Measurements from ENCODE around the gene C9orf50. TPM values are rescaled to one million over a fixed set of nuclear protein-coding genes. Genes with fewer than 3 reads are reported as not detected.

The C9orf50 gene
- total and polyA plus RNA-seq, 5 donors from 2014 or later = not detected

DNA sequence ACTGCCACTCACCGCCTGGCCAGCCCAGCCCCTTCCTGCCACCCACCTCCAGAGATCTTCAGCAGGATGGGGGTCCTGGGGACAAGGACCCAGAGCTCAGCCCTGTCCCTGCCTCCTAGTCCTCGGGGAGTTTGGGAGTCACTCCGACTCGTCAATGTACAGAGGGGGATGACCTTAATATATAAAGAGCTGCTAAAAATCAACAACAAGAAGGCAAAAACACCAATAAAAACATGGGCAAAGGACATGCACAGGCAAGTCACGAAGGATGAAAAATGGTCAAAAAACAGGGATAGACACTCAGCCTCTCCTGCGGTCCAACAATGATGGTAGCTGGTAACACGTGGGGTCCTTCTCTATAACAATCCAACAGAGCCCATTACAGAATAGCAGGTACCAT, 25.8 kb upstream of the C9orf50 start:
- H3K4me1 Mint-ChIP-seq = peaks cover 0 to 6% (median 3%) of the 10 kb centered on the region in 4 donors
- H3K4me3 Mint-ChIP-seq = no peak overlapping the region
- H3K27me3 Mint-ChIP-seq = peaks cover 9% of the 10 kb centered on the region
- Histone ChIP-seq H3K4me1 (ENCODE audit: control insufficient read depth, insufficient read depth, low read length, poor library complexity, severe bottlenecking) (peaks cover 4% of the 10 kb centered on the region), H3K9me3 (ENCODE audit: control insufficient read depth in 2 of 2, low read length in 2 of 2) (no peaks in the 10 kb centered on the region), H3K36me3 (ENCODE audit: control insufficient read depth, insufficient read depth, low read length) (no peaks in the 10 kb centered on the region), H3K27ac (ENCODE audit: insufficient read depth, low read length, poor library complexity, severe bottlenecking) (no peak overlapping the region), H3K4me3 (ENCODE audit: low read depth, low read length) (no peak overlapping the region), H3K27me3 (ENCODE audit: control insufficient read depth, insufficient read depth, low read length) (no peaks in the 10 kb centered on the region)
- no peaks in the 10 kb centered on the region for H3K36me3 Mint-ChIP-seq
- ATAC-seq (ENCODE audit: low read depth in 2 of 2) (no peak), DNase-seq (no peak)
- peak overlapping the region in 1 of 3 donors; percentile 28 for H3K27ac Mint-ChIP-seq
- H3K9me3 Mint-ChIP-seq = no peaks in the 10 kb centered on the region

DNA sequence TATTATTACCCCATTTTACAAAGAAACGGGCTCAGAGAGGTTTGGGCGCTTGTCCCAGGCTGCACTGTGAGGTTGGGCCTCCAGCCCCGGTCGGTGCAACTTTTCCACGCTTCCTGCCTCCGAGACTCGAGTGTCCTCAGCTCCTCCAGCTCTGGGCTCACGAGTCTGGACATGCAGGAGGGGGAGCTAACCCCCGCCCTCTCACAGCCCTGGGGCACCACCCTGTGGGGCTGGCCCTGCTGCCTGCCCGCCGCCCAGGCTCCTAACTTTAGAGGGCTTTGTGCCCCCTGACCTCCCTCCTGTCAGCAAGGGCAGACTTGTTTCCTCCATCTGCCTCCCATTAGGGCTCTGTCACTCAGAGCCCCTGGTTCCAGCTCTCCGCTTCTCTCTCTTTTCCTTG, 25.4 kb upstream of the C9orf50 start:
- peak overlapping the region in 1 of 3 donors; percentile 28 for H3K27ac Mint-ChIP-seq
- H3K27me3 Mint-ChIP-seq = peaks cover 9% of the 10 kb centered on the region

DNA sequence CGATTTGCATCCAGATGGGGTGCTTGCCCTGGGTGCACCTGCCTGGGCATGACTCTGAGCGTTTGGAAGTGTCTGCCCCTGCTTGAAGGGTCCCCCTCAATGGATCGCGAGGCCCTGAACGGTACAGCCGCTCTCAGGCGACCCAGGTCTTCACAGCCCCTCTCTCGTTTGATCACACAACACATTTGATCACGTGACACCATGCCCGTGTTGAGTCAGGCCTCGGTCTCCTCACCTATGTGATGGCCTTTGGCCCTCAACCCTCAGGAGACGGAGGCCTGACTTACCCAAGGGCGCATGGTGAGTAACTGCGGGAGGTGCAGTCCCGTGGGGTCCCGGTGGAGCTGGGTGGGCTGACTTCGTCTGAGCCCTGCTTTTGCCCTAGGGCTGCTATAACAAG, 24.0 kb upstream of the C9orf50 start:
- Mint-ChIP-seq H3K9me3 (no peaks in the 10 kb centered on the region), H3K36me3 (no peaks in the 10 kb centered on the region), H3K4me1 (peaks cover 0 to 18% (median 9%) of the 10 kb centered on the region in 4 donors), H3K27me3 (peaks cover 4% of the 10 kb centered on the region), H3K4me3 (peak overlapping the region in 1 of 4 donors; percentile 68), H3K27ac (no peak overlapping the region)
- no peaks in the 10 kb centered on the region for H3K9me3 ChIP-seq (ENCODE audit: control insufficient read depth in 2 of 2, low read length in 2 of 2)
- ATAC-seq (ENCODE audit: low read depth in 2 of 2) (no peak), DNase-seq (no peak)
- no peak overlapping the region for H3K27ac ChIP-seq (ENCODE audit: insufficient read depth, low read length, poor library complexity, severe bottlenecking)
- H3K4me1 ChIP-seq (ENCODE audit: control insufficient read depth, insufficient read depth, low read length, poor library complexity, severe bottlenecking) = peaks cover 21% of the 10 kb centered on the region
- H3K36me3 ChIP-seq (ENCODE audit: control insufficient read depth, insufficient read depth, low read length) = no peaks in the 10 kb centered on the region
- no peak overlapping the region for H3K4me3 ChIP-seq (ENCODE audit: low read depth, low read length)
- H3K27me3 ChIP-seq (ENCODE audit: control insufficient read depth, insufficient read depth, low read length) = no peaks in the 10 kb centered on the region

More for the DNA sequence above, 25.4 kb upstream of the C9orf50 start:
- H3K36me3 ChIP-seq (ENCODE audit: control insufficient read depth, insufficient read depth, low read length) = no peaks in the 10 kb centered on the region
- no peaks in the 10 kb centered on the region for H3K9me3 ChIP-seq (ENCODE audit: control insufficient read depth in 2 of 2, low read length in 2 of 2)
- no peaks in the 10 kb centered on the region for H3K27me3 ChIP-seq (ENCODE audit: control insufficient read depth, insufficient read depth, low read length)
- no peak for ATAC-seq (ENCODE audit: low read depth in 2 of 2)
- Mint-ChIP-seq H3K4me1 (peaks cover 0 to 7% (median 5%) of the 10 kb centered on the region in 4 donors), H3K36me3 (no peaks in the 10 kb centered on the region), H3K4me3 (no peak overlapping the region), H3K9me3 (no peaks in the 10 kb centered on the region)
- H3K4me3 ChIP-seq (ENCODE audit: low read depth, low read length) = no peak overlapping the region
- H3K27ac ChIP-seq (ENCODE audit: insufficient read depth, low read length, poor library complexity, severe bottlenecking) = no peak overlapping the region
- no peak for DNase-seq
- peaks cover 8% of the 10 kb centered on the region for H3K4me1 ChIP-seq (ENCODE audit: control insufficient read depth, insufficient read depth, low read length, poor library complexity, severe bottlenecking)

DNA sequence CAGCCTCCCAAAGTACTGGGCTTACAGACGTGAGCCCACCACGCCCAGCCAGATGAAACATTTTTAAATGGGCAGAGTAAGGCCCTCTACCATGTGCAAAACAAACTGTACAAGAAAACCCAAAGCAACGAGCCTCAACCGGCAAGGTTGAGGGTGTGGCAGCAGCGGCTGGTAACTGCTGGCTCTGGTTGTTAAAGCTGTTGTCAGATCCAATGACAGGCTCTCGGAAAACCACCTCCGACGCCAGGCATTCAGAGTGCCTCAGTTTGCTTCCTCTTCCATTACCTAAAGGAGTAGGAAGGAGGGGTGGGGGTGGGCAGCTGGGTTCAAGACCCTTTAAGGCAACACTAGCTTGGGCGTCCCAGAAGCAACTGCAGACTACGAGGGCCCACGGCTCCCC, 23.5 kb upstream of the C9orf50 start:
- no peak overlapping the region for H3K27ac Mint-ChIP-seq

DNA sequence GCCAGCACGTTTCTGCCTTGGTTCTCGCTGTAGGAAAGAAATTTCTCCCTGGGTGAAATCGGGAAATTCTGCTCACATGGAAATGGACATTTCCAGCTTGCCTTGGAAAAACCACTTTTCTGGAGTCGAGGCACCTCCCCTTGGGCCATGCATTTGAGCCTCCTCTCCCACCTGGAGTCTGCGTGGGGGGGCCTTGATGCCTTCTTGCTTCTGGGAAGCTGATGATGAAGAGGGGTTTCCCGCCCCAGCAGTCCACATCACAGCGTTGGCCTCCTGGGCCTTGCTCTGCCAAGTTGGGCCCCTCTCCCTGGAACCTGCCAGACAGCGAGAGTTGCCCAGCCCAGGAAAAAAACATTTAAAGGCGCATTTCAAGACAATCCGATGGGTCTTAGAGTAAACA, 22.8 kb upstream of the C9orf50 start:
- Histone ChIP-seq H3K36me3 (ENCODE audit: control insufficient read depth, insufficient read depth, low read length) (peaks cover 9% of the 10 kb centered on the region), H3K27me3 (ENCODE audit: control insufficient read depth, insufficient read depth, low read length) (no peaks in the 10 kb centered on the region), H3K4me3 (ENCODE audit: low read depth, low read length) (no peak overlapping the region), H3K9me3 (ENCODE audit: control insufficient read depth in 2 of 2, low read length in 2 of 2) (no peaks in the 10 kb centered on the region), H3K4me1 (ENCODE audit: control insufficient read depth, insufficient read depth, low read length, poor library complexity, severe bottlenecking) (peaks cover 26% of the 10 kb centered on the region), H3K27ac (ENCODE audit: insufficient read depth, low read length, poor library complexity, severe bottlenecking) (no peak overlapping the region)
- no peak for DNase-seq
- H3K27ac Mint-ChIP-seq = no peak overlapping the region
- peaks cover 4% of the 10 kb centered on the region for H3K27me3 Mint-ChIP-seq
- H3K9me3 Mint-ChIP-seq = no peaks in the 10 kb centered on the region
- peak overlapping the region; percentile 69 to 85 (median 79) for H3K4me3 Mint-ChIP-seq
- no peak for ATAC-seq (ENCODE audit: low read depth in 2 of 2)
- no peaks in the 10 kb centered on the region for H3K36me3 Mint-ChIP-seq
- H3K4me1 Mint-ChIP-seq = peaks cover 0 to 19% (median 9%) of the 10 kb centered on the region in 4 donors

More for the DNA sequence above, 23.5 kb upstream of the C9orf50 start:
- Histone ChIP-seq H3K9me3 (ENCODE audit: control insufficient read depth in 2 of 2, low read length in 2 of 2) (no peaks in the 10 kb centered on the region), H3K4me3 (ENCODE audit: low read depth, low read length) (no peak overlapping the region), H3K27ac (ENCODE audit: insufficient read depth, low read length, poor library complexity, severe bottlenecking) (no peak overlapping the region), H3K27me3 (ENCODE audit: control insufficient read depth, insufficient read depth, low read length) (no peaks in the 10 kb centered on the region), H3K4me1 (ENCODE audit: control insufficient read depth, insufficient read depth, low read length, poor library complexity, severe bottlenecking) (peaks cover 26% of the 10 kb centered on the region), H3K36me3 (ENCODE audit: control insufficient read depth, insufficient read depth, low read length) (peaks cover 3% of the 10 kb centered on the region)
- no peaks in the 10 kb centered on the region for H3K9me3 Mint-ChIP-seq
- peak overlapping the region in 1 of 4 donors; percentile 68 for H3K4me3 Mint-ChIP-seq
- peaks cover 4% of the 10 kb centered on the region for H3K27me3 Mint-ChIP-seq
- ATAC-seq (ENCODE audit: low read depth in 2 of 2) (no peak), DNase-seq (no peak)
- peaks cover 0 to 19% (median 9%) of the 10 kb centered on the region in 4 donors for H3K4me1 Mint-ChIP-seq
- no peaks in the 10 kb centered on the region for H3K36me3 Mint-ChIP-seq

DNA sequence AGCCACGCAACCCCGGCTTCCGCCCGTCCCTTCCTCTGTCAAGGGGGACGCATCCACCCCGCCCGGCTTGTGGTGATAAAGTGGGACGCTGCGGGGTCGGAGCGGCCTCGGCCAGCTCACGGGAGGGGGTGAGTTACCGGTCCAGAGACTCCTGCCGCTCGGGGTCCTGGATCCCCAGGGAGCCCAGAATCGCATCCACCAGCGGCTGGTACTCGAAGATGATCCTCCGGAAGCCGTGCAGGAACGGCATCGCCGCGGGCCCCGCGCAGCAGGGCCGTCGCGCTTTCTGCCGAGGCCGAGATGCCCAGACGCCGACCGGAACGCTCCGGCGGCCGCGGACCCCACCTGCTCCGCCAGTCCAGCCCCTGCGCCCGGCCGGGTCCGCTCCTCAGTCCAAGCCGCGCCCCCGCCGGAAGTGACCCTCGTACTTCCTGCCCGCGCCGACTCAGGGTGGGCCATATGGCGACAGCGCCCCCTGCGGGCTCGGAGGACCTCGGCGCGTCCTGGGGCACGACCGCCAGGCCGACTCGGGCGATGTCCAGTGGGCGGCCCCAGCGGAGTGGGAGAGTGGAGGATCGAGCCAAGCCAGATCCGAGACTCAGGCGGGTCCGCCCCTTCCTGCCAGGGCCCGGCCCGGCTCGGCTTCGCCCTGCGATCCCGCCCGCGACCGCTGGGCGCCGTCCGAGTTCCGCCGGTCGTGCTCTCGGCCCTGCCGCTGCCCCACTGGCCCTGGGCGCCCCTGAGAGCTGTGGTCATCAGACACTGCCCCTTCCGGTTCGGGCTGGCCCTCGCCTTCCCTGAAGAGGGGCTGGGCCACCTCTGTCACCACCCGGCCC, 21.1 kb upstream of the C9orf50 start, which contains the start of gene ASB6:
ASB6 (minus strand) TSS at position 402 of the 836 bp plus-strand sequence; CDS start at position 250, 152 bp downstream.
- peak; percentile 88 to 92 (median 89) for DNase-seq
- peaks cover 0 to 28% (median 9%) of the 10 kb centered on the region in 4 donors for H3K4me1 Mint-ChIP-seq
- no peaks in the 10 kb centered on the region for H3K9me3 Mint-ChIP-seq
- H3K9me3 ChIP-seq (ENCODE audit: control insufficient read depth in 2 of 2, low read length in 2 of 2) = no peaks in the 10 kb centered on the region
- H3K4me3 Mint-ChIP-seq = peak within 1 kb of the TSS; percentile 82 to 89 (median 84)
- H3K27me3 Mint-ChIP-seq = peaks cover 4% of the 10 kb centered on the region
- peak; percentile 83 to 84 for ATAC-seq (ENCODE audit: low read depth in 2 of 2)
- peak within 1 kb of the TSS; percentile 78 for H3K27ac ChIP-seq (ENCODE audit: insufficient read depth, low read length, poor library complexity, severe bottlenecking)
- H3K27me3 ChIP-seq (ENCODE audit: control insufficient read depth, insufficient read depth, low read length) = no peaks in the 10 kb centered on the region
- H3K36me3 ChIP-seq (ENCODE audit: control insufficient read depth, insufficient read depth, low read length) = peaks cover 27% of the 10 kb centered on the region
- peaks cover 26% of the 10 kb centered on the region for H3K4me1 ChIP-seq (ENCODE audit: control insufficient read depth, insufficient read depth, low read length, poor library complexity, severe bottlenecking)
- H3K27ac Mint-ChIP-seq = peak within 1 kb of the TSS; percentile 60 to 91 (median 86)
- peak within 1 kb of the TSS; percentile 76 for H3K4me3 ChIP-seq (ENCODE audit: low read depth, low read length)
- H3K36me3 Mint-ChIP-seq = peaks cover 8% of the 10 kb centered on the region

DNA sequence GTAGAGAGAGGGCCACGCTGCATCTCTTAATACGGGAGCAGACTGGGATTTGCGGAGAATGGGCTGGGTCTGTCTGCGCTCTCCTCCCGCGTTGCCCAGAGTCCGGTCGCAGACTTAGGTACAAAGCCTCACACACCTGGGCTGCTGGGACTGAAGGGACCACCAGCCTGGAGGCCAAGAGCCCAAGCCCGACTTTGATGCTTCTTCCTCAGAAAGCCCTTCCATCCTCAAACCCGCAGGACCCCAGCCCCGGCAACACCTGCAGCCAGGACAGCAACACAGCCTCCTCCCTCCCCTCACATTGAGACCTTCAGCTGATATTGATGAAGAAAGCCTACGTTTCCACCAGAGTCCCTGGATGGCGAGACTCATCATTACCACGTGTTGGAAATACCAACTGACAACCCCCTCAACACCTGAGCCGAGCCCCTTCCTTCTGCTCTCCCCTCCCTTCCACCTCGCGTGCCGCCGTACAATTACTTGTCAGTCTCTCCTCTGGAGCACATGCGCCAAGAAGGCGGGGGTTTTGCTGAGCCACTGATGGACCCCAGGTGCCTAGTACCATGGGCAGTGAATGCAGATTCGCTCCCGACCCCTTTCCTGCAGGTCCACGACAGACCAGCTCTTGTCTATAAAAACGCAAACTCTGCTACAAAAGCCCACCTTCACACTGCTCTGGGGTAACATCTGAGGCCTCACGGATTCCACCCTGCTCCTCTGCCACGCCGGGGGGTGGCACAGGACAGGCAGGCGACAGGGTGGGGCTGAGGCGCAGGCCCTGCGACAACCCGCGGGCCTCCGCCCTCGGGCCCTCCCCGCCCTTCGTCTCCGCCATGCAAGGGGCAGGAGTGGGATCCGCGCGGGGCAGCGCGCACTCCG, 20.2 kb upstream of the C9orf50 start:
- no peaks in the 10 kb centered on the region for H3K27me3 ChIP-seq (ENCODE audit: control insufficient read depth, insufficient read depth, low read length)
- peak overlapping the region; percentile 76 for H3K4me3 ChIP-seq (ENCODE audit: low read depth, low read length)
- H3K9me3 Mint-ChIP-seq = no peaks in the 10 kb centered on the region
- H3K27ac Mint-ChIP-seq = peak overlapping the region; percentile 60 to 86 (median 83)
- ATAC-seq (ENCODE audit: low read depth in 2 of 2) = peak in 1 of 2 donors; percentile 29
- H3K4me1 Mint-ChIP-seq = peaks cover 0 to 28% (median 9%) of the 10 kb centered on the region in 4 donors
- no peak for DNase-seq
- H3K4me1 ChIP-seq (ENCODE audit: control insufficient read depth, insufficient read depth, low read length, poor library complexity, severe bottlenecking) = peaks cover 26% of the 10 kb centered on the region
- peaks cover 31% of the 10 kb centered on the region for H3K36me3 ChIP-seq (ENCODE audit: control insufficient read depth, insufficient read depth, low read length)
- H3K4me3 Mint-ChIP-seq = peak overlapping the region; percentile 82 to 89 (median 83)
- peak overlapping the region; percentile 78 for H3K27ac ChIP-seq (ENCODE audit: insufficient read depth, low read length, poor library complexity, severe bottlenecking)
- H3K9me3 ChIP-seq (ENCODE audit: control insufficient read depth in 2 of 2, low read length in 2 of 2) = no peaks in the 10 kb centered on the region
- no peaks in the 10 kb centered on the region for H3K27me3 Mint-ChIP-seq
- H3K36me3 Mint-ChIP-seq = peaks cover 8% of the 10 kb centered on the region
